GM23338 (cell line): ENCODE measurements around the gene ID2.

Experiments
- CREB1 ChIP-seq: fragments of 250-450 bp; sonication (Bioruptor Pico); IDR thresholded peaks from 2 replicates; pipeline ENCODE4 v1.5.0; 2020; ENCODE audit warnings: low read depth, mild to moderate bottlenecking, moderate library complexity
- EZH2 ChIP-seq: fragments of 200-600 bp; sonication (generic); IDR thresholded peaks from one replicate; pipeline ENCODE4 v1.8.0; 2017; ENCODE audit warnings: antibody characterized with exemption, mild to moderate bottlenecking, low read depth; ENCODE audit not compliant: unreplicated experiment
- EZH2phosphoT487 ChIP-seq: fragments of 200-600 bp; sonication (generic); IDR thresholded peaks from one replicate; pipeline ENCODE4 v1.8.1; 2018; ENCODE audit warnings: antibody characterized with exemption; ENCODE audit not compliant: unreplicated experiment
- JUNB ChIP-seq: IDR thresholded peaks from one replicate; pipeline ENCODE4 v1.6.1; 2016; ENCODE audit warnings: antibody characterized with exemption; ENCODE audit not compliant: unreplicated experiment
- NANOG ChIP-seq: IDR thresholded peaks from 2 replicates; pipeline ENCODE4 v1.6.1; 2016; ENCODE audit warnings: antibody characterized with exemption, borderline replicate concordance
- POLR2AphosphoS5 ChIP-seq: IDR thresholded peaks from 2 replicates; pipeline ENCODE4 v1.6.1; 2016; ENCODE audit warnings: antibody characterized with exemption, low read depth
- STAT1 ChIP-seq: IDR thresholded peaks from one replicate; pipeline ENCODE4 v1.6.1; 2016; ENCODE audit warnings: antibody characterized with exemption; ENCODE audit not compliant: unreplicated experiment
- ZNF114 ChIP-seq: fragments of 250-450 bp; sonication (Bioruptor Pico); IDR thresholded peaks from 2 replicates; pipeline ENCODE4 v1.5.0; 2020; ENCODE audit warnings: mild to moderate bottlenecking, moderate library complexity
- ZNF331 ChIP-seq: fragments of 250-450 bp; sonication (Bioruptor Pico); IDR thresholded peaks from 2 replicates; pipeline ENCODE4 v1.5.0; 2020; ENCODE audit warnings: low read depth, mild to moderate bottlenecking, moderate library complexity
- TF ChIP-seq, protein P1 (sequence below), 2 experiments: fragments of 200-600 bp in 1 of 2; sonication (generic) in 1 of 2; conservative IDR thresholded peaks; 2 replicates each; pipeline versions ENCODE4 v1.5.1 to v1.6.1; 2016 to 2017; ENCODE audit warnings: antibody characterized with exemption in 2 of 2, low read depth in 2 of 2, mild to moderate bottlenecking in 2 of 2, moderate library complexity in 1 of 2
- TF ChIP-seq, protein P2 (sequence below): IDR thresholded peaks from one replicate; pipeline ENCODE4 v1.6.1; 2018; ENCODE audit warnings: antibody characterized with exemption; ENCODE audit not compliant: unreplicated experiment
- TF ChIP-seq, protein P3 (sequence below): IDR thresholded peaks from 2 replicates; pipeline ENCODE4 v1.6.1; 2016; ENCODE audit warnings: antibody characterized with exemption
- TF ChIP-seq, protein P4 (sequence below): fragments of 250-450 bp; sonication (Bioruptor Pico); IDR thresholded peaks from 2 replicates; pipeline ENCODE4 v1.5.0; 2020; ENCODE audit warnings: mild to moderate bottlenecking, moderate library complexity

DNA sequence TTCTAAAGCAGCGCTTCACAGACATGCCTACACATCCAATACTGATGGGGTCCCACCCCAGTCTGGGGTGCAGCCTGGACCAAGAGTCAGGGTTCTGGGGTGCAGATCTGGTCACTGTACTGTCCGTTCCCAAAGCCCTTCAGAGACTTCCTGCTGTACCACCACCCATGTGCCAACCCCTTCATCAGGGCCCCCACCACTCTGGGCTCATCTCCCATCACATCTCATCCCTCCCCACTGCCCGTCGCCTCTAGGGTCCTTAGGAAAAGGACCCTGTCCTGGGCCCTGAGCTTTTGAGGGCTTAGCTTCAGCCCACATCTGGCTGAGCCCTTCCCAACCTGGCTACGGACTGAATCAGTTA, 37.9 kb upstream of the ID2 start:
- TF ChIP-seq POLR2AphosphoS5 (no peak), STAT1 (no peak), EZH2phosphoT487 (no peak), EZH2 (no peak), CREB1 (no peak), ZNF331 (CRISPR knock-in tag) (no peak), ZNF114 (CRISPR knock-in tag) (no peak), NANOG (no peak), JUNB (no peak)
- TF ChIP-seq, protein P1, sequence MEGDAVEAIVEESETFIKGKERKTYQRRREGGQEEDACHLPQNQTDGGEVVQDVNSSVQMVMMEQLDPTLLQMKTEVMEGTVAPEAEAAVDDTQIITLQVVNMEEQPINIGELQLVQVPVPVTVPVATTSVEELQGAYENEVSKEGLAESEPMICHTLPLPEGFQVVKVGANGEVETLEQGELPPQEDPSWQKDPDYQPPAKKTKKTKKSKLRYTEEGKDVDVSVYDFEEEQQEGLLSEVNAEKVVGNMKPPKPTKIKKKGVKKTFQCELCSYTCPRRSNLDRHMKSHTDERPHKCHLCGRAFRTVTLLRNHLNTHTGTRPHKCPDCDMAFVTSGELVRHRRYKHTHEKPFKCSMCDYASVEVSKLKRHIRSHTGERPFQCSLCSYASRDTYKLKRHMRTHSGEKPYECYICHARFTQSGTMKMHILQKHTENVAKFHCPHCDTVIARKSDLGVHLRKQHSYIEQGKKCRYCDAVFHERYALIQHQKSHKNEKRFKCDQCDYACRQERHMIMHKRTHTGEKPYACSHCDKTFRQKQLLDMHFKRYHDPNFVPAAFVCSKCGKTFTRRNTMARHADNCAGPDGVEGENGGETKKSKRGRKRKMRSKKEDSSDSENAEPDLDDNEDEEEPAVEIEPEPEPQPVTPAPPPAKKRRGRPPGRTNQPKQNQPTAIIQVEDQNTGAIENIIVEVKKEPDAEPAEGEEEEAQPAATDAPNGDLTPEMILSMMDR (conservative IDR thresholded peaks at IDR 0.05; ENCODE audit: low read depth in 2 of 2), result no peak
- TF ChIP-seq, protein P2, sequence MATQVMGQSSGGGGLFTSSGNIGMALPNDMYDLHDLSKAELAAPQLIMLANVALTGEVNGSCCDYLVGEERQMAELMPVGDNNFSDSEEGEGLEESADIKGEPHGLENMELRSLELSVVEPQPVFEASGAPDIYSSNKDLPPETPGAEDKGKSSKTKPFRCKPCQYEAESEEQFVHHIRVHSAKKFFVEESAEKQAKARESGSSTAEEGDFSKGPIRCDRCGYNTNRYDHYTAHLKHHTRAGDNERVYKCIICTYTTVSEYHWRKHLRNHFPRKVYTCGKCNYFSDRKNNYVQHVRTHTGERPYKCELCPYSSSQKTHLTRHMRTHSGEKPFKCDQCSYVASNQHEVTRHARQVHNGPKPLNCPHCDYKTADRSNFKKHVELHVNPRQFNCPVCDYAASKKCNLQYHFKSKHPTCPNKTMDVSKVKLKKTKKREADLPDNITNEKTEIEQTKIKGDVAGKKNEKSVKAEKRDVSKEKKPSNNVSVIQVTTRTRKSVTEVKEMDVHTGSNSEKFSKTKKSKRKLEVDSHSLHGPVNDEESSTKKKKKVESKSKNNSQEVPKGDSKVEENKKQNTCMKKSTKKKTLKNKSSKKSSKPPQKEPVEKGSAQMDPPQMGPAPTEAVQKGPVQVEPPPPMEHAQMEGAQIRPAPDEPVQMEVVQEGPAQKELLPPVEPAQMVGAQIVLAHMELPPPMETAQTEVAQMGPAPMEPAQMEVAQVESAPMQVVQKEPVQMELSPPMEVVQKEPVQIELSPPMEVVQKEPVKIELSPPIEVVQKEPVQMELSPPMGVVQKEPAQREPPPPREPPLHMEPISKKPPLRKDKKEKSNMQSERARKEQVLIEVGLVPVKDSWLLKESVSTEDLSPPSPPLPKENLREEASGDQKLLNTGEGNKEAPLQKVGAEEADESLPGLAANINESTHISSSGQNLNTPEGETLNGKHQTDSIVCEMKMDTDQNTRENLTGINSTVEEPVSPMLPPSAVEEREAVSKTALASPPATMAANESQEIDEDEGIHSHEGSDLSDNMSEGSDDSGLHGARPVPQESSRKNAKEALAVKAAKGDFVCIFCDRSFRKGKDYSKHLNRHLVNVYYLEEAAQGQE, result no peak
- TF ChIP-seq, protein P3, sequence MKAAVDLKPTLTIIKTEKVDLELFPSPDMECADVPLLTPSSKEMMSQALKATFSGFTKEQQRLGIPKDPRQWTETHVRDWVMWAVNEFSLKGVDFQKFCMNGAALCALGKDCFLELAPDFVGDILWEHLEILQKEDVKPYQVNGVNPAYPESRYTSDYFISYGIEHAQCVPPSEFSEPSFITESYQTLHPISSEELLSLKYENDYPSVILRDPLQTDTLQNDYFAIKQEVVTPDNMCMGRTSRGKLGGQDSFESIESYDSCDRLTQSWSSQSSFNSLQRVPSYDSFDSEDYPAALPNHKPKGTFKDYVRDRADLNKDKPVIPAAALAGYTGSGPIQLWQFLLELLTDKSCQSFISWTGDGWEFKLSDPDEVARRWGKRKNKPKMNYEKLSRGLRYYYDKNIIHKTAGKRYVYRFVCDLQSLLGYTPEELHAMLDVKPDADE, result no peak
- TF ChIP-seq, protein P4, sequence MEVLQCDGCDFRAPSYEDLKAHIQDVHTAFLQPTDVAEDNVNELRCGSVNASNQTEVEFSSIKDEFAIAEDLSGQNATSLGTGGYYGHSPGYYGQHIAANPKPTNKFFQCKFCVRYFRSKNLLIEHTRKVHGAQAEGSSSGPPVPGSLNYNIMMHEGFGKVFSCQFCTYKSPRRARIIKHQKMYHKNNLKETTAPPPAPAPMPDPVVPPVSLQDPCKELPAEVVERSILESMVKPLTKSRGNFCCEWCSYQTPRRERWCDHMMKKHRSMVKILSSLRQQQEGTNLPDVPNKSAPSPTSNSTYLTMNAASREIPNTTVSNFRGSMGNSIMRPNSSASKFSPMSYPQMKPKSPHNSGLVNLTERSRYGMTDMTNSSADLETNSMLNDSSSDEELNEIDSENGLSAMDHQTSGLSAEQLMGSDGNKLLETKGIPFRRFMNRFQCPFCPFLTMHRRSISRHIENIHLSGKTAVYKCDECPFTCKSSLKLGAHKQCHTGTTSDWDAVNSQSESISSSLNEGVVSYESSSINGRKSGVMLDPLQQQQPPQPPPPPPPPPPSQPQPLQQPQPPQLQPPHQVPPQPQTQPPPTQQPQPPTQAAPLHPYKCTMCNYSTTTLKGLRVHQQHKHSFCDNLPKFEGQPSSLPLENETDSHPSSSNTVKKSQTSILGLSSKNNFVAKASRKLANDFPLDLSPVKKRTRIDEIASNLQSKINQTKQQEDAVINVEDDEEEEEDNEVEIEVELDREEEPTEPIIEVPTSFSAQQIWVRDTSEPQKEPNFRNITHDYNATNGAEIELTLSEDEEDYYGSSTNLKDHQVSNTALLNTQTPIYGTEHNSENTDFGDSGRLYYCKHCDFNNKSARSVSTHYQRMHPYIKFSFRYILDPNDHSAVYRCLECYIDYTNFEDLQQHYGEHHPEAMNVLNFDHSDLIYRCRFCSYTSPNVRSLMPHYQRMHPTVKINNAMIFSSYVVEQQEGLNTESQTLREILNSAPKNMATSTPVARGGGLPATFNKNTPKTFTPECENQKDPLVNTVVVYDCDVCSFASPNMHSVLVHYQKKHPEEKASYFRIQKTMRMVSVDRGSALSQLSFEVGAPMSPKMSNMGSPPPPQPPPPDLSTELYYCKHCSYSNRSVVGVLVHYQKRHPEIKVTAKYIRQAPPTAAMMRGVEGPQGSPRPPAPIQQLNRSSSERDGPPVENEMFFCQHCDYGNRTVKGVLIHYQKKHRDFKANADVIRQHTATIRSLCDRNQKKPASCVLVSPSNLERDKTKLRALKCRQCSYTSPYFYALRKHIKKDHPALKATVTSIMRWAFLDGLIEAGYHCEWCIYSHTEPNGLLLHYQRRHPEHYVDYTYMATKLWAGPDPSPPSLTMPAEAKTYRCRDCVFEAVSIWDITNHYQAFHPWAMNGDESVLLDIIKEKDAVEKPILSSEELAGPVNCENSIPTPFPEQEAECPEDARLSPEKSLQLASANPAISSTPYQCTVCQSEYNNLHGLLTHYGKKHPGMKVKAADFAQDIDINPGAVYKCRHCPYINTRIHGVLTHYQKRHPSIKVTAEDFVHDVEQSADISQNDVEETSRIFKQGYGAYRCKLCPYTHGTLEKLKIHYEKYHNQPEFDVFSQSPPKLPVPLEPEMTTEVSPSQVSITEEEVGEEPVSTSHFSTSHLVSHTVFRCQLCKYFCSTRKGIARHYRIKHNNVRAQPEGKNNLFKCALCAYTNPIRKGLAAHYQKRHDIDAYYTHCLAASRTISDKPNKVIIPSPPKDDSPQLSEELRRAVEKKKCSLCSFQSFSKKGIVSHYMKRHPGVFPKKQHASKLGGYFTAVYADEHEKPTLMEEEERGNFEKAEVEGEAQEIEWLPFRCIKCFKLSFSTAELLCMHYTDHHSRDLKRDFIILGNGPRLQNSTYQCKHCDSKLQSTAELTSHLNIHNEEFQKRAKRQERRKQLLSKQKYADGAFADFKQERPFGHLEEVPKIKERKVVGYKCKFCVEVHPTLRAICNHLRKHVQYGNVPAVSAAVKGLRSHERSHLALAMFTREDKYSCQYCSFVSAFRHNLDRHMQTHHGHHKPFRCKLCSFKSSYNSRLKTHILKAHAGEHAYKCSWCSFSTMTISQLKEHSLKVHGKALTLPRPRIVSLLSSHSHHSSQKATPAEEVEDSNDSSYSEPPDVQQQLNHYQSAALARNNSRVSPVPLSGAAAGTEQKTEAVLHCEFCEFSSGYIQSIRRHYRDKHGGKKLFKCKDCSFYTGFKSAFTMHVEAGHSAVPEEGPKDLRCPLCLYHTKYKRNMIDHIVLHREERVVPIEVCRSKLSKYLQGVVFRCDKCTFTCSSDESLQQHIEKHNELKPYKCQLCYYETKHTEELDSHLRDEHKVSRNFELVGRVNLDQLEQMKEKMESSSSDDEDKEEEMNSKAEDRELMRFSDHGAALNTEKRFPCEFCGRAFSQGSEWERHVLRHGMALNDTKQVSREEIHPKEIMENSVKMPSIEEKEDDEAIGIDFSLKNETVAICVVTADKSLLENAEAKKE (CRISPR knock-in tag), result no peak
